SW 1271 (cell line): ENCODE measurements around the gene HMGCS1.
"Not testable (repeated sequence)": the region's sequence is repeated elsewhere in the genome, so short reads cannot be mapped to it uniquely, and the experiment has no call there.

Source experiments
- DNase-seq, 2 experiments: peaks; one replicate each; lab custom pipeline; 2025; lab: John Stamatoyannopoulos, UW

Gene HMGCS1

GRCh38 chr5:43313035-43313853 is at the start of gene HMGCS1:
HMGCS1 (minus strand) TSS chr5:43313412; CDS start chr5:43298965, 14,447 bp downstream.
- peak; percentile 100 for DNase-seq

GRCh38 chr5:43358726-43359125 is 45.5 kb upstream of the HMGCS1 start:
- no peak for DNase-seq

- DNase-seq: no peak
These were observed 45.1 kb upstream of the HMGCS1 start for GRCh38 chr5:43358301-43358700.

GRCh38 chr5:43357878-43358281 is 44.7 kb upstream of the HMGCS1 start:
- no peak for DNase-seq

- no peak for DNase-seq
These were observed 43.9 kb upstream of the HMGCS1 start for GRCh38 chr5:43357067-43357466.

- no peak for DNase-seq
These were observed 41.6 kb upstream of the HMGCS1 start for GRCh38 chr5:43354774-43355173.

- DNase-seq: no peak
These were observed 40.5 kb upstream of the HMGCS1 start for GRCh38 chr5:43353668-43354067.

GRCh38 chr5:43352915-43353314 is 39.7 kb upstream of the HMGCS1 start:
- DNase-seq: no peak

- no peak for DNase-seq
These were observed 38.9 kb upstream of the HMGCS1 start for GRCh38 chr5:43352131-43352530.

GRCh38 chr5:43348861-43349363 is 35.7 kb upstream of the HMGCS1 start:
- no peak for DNase-seq

- DNase-seq: no peak
These were observed 35.0 kb upstream of the HMGCS1 start for GRCh38 chr5:43348207-43348606.

GRCh38 chr5:43338862-43339261 is 25.6 kb upstream of the HMGCS1 start:
- DNase-seq: no peak

GRCh38 chr5:43336159-43336558 is 22.9 kb upstream of the HMGCS1 start:
- no peak for DNase-seq

- DNase-seq: no peak
These were observed 22.5 kb upstream of the HMGCS1 start for GRCh38 chr5:43335681-43336080.

GRCh38 chr5:43332401-43332800 is 19.2 kb upstream of the HMGCS1 start:
- DNase-seq: no peak

- DNase-seq: not testable (repeated sequence)
These were observed 12.4 kb upstream of the HMGCS1 start for GRCh38 chr5:43325624-43326023.

- DNase-seq: not testable (repeated sequence)
These were observed 10.3 kb upstream of the HMGCS1 start for GRCh38 chr5:43323488-43323887.

GRCh38 chr5:43320846-43321245 is 7.6 kb upstream of the HMGCS1 start:
- DNase-seq: no peak

- no peak for DNase-seq
These were observed 3.2 kb upstream of the HMGCS1 start for GRCh38 chr5:43316421-43316820.

GRCh38 chr5:43315682-43316081 is 2.5 kb upstream of the HMGCS1 start:
- no peak for DNase-seq

GRCh38 chr5:43315263-43315662 is 2.1 kb upstream of the HMGCS1 start:
- DNase-seq: peak in 1 of 2 experiments; percentile 13

GRCh38 chr5:43314724-43315123 is 1.5 kb upstream of the HMGCS1 start:
- DNase-seq: no peak

GRCh38 chr5:43313854-43314457 is 744 bp upstream of the HMGCS1 start:
- DNase-seq: no peak
